M059J (cell line): ENCODE data around the gene LIN37. TPM values are rescaled to one million over a fixed set of nuclear protein-coding genes. Genes with fewer than 3 reads are reported as not detected.
"Not testable (repeated sequence)": the region's sequence is repeated elsewhere in the genome, so short reads cannot be mapped to it uniquely, and the experiment has no call there.

Experiments used
- DNase-seq: peaks from one replicate; pipeline ENCODE4 v3.0.0-alpha.2; 2012; ENCODE audit warnings: low read depth
- total RNA-seq: library from RNA; depleted of rRNA; stranded (reverse); fragments of >200 nt; shearing (Covaris generic); gene quantifications from 2 replicates; pipeline ENCODE4 v1.2.3, GENCODE V29; 2014; rRNA removed

Gene LIN37
- total RNA-seq, 1 experiment from 2014 or later: 12.2 TPM

- no peak for DNase-seq
Measured at GRCh38 chr19:35789195-35789977, 41.0 kb downstream of the LIN37 start.

- no peak for DNase-seq
Measured at GRCh38 chr19:35789978-35790944, 41.9 kb downstream of the LIN37 start.

- DNase-seq: no peak
Measured at GRCh38 chr19:35790981-35791813, 42.8 kb downstream of the LIN37 start.

DNA sequence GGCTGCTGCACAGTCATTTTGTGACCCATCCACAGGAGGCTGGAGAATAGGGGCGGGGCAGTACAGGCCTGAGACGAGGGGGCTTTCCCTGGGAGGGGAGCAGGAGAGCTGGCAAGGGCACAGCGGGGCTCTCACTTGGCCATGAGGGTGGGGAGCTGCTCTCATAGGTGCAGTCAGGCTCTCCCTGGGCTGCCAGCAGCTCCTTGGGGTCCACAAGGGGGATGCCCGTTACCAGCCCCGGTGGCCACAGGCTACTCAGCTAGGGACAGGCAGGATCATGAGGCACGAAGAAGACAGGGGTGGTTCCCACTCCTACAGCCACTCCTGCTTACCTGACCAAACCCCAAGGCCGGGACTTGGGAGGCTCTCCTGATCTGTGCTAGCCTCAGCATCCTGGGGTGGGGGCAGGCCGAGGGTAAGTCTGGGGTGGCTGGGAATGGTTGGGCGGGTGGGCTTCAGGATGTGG lies 43.5 kb downstream of the LIN37 start:
- DNase-seq: no peak

- DNase-seq: no peak
Measured at GRCh38 chr19:35792312-35792711, 43.9 kb downstream of the LIN37 start.

- no peak for DNase-seq
Measured at GRCh38 chr19:35792888-35793287, 44.5 kb downstream of the LIN37 start.

DNA sequence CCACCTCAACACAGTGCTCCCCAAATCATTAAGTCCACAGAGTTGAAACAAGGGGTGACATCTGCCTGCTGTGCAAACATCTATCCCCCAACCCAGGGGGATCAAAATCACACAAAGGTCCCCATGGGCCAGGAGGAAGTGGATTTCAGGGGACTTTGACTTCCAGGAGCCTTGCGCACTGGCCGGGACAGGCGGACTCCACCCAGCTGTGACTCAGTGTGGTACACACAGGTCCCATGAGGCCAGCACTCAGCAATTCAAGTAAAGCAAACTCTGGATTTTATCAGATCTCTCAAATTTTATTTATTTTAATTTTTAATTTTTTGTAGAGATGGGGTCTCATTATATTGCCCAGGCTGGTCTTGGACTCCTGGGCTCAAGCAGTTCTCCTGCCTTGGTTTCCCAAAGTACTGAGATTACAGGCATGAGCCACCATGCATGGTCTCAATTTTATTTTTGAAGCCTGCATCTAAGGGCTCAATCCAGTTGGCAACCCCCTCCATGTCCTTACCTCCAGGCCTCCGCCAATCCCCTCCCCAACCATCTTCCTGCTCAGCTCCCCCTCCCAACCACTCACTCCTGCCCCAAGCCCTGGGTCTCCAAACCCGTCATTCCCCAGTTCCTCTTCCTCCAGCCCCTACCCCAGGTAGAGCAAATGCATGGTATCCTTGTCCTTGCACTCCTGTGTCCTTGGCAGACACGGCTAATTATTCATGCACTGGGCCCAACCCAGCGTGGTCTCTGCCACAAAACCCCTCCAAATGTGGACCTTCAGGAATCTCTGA lies 45.2 kb downstream of the LIN37 start:
- no peak for DNase-seq

GRCh38 chr19:35795564-35795963 lies 47.2 kb downstream of the LIN37 start:
- not testable (repeated sequence) for DNase-seq

GRCh38 chr19:35796645-35797542 lies 48.5 kb downstream of the LIN37 start:
- DNase-seq: no peak

DNA sequence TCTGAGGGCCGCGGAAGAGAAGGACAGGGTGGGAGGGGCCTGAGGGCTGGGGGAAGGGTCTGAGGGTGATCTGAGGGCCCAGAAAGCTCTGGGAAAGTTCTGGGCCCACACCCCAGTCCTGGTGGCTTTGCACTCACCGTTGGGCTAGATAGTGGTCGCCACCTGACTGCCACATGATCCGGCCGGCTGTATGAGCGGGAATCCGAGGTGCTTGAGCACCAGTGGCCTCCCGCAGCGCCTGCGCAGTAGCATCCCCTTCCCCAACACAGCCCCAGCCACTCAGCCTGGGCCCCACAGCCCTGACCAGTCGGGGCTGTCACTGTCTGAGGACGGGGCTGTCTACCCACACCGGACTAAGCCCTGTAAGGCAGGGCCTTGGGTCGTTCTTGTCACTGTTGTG lies 49.3 kb downstream of the LIN37 start:
- no peak for DNase-seq

- DNase-seq: no peak
Measured at GRCh38 chr19:35801828-35802227, 53.5 kb downstream of the LIN37 start.

Other genes with a start within 250 kb of the LIN37 start
- gene DMKN, start 234.9 kb upstream of the LIN37 start, total RNA-seq: 6.7 and 34.4 TPM in 2 replicates
- 0.25 and 0.49 TPM in 2 replicates for gene SBSN, start 220.3 kb upstream of the LIN37 start, total RNA-seq
- not detected in 2 replicates for gene GAPDHS, start 215.1 kb upstream of the LIN37 start, total RNA-seq
- 106 and 116 TPM in 2 replicates for gene TMEM147, start 202.9 kb upstream of the LIN37 start, total RNA-seq
- gene ATP4A, start 184.9 kb upstream of the LIN37 start, total RNA-seq: not detected in 2 replicates
- gene PMIS2, start 162.4 kb upstream of the LIN37 start, total RNA-seq: not detected in 2 replicates
- 9.1 and 10.1 TPM in 2 replicates for gene HAUS5, start 135.8 kb upstream of the LIN37 start, total RNA-seq
- gene RBM42, start 119.5 kb upstream of the LIN37 start, total RNA-seq: 97.1 and 128 TPM in 2 replicates
- 0.54 TPM in 1 of 2 replicates, not detected in the other for gene ETV2, start 106.8 kb upstream of the LIN37 start, total RNA-seq
- 635 and 1,532 TPM in 2 replicates for gene COX6B1, start 100.3 kb upstream of the LIN37 start, total RNA-seq
- 0.47 TPM in 1 of 2 replicates, not detected in the other for gene UPK1A, start 82.1 kb upstream of the LIN37 start, total RNA-seq
- not detected in 2 replicates for gene ZBTB32, start 44.0 kb upstream of the LIN37 start, total RNA-seq
- gene KMT2B, start 30.6 kb upstream of the LIN37 start, total RNA-seq: 4.9 and 8.8 TPM in 2 replicates
- gene IGFLR1, start 6.1 kb upstream of the LIN37 start, total RNA-seq: 8.8 and 24.0 TPM in 2 replicates
- gene U2AF1L4, start 3.2 kb upstream of the LIN37 start, total RNA-seq: 18.0 and 24.9 TPM in 2 replicates
- gene PSENEN, start 2.9 kb upstream of the LIN37 start, total RNA-seq: 90.5 and 108 TPM in 2 replicates
- 0.39 and 0.47 TPM in 2 replicates for gene HSPB6, start 8.5 kb downstream of the LIN37 start, total RNA-seq
- gene PROSER3, start 9.6 kb downstream of the LIN37 start, total RNA-seq: 5.9 and 7.4 TPM in 2 replicates
- 1.5 and 4.2 TPM in 2 replicates for gene ARHGAP33, start 27.0 kb downstream of the LIN37 start, total RNA-seq
- gene PRODH2, start 64.3 kb downstream of the LIN37 start, total RNA-seq: not detected in 2 replicates
- gene NPHS1, start 103.9 kb downstream of the LIN37 start, total RNA-seq: not detected in 2 replicates
- 0.07 and 0.17 TPM in 2 replicates for gene KIRREL2, start 108.3 kb downstream of the LIN37 start, total RNA-seq
- gene APLP1, start 120.0 kb downstream of the LIN37 start, total RNA-seq: 42.4 and 51.5 TPM in 2 replicates
- 0.91 and 6.1 TPM in 2 replicates for gene NFKBID, start 152.0 kb downstream of the LIN37 start, total RNA-seq
- gene HCST, start 154.0 kb downstream of the LIN37 start, total RNA-seq: not detected in 2 replicates
- gene TYROBP, start 159.7 kb downstream of the LIN37 start, total RNA-seq: not detected in 2 replicates
- gene LRFN3, start 187.8 kb downstream of the LIN37 start, total RNA-seq: 3.3 and 4.6 TPM in 2 replicates
- gene SDHAF1, start 246.6 kb downstream of the LIN37 start, total RNA-seq: 32.0 and 40.1 TPM in 2 replicates